ENCODE data around the gene C9orf72.
A peak's percentile ranks its signal among the peaks of the same experiment; 100 is the strongest.

C9orf72 gene

DNA sequence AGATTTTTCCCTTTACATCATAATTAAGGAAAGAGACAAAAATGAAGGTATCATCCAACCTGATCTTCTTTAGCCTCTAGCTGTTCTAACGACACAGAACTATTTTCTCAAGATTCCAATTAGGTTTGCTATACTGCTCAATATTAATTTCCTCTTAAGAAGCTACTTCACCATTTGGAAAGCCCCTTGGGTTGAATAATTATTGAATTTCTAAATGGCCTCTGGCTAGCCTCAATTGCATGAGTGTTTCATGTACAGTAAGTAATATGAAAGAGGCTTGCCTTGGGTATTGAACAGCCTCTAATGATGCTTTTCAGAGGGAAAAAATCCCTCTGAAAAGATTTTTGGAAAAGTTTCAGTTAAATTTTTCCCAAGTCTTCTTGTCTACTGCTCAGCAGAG, 40.0 kb downstream of the C9orf72 start:
- no peaks in the 10 kb centered on the region for H3K36me3 ChIP-seq (ENCODE audit: control insufficient read depth, insufficient read depth, low read length)

DNA sequence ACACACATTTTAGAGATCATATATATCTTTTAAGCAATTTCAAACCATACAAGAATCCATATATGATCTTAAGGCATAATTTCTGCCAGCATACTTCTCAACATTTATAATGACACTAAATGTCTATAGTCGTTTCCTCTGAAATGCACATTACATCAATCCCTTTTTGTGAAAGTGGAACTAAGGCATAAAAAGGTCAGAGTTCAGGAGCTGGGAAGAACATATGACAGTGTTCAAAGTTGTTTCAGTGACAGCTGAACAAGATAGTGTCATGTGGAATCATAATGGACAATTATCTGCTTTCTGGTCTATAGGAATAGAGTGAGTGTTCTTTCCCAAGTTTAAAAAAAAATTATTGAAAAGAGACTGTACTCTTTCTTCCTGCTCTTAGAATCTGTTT, 41.2 kb downstream of the C9orf72 start:
- Histone ChIP-seq H3K4me3 (ENCODE audit: insufficient read depth, low read depth, low read length) (no peak overlapping the region), H3K9me3 (ENCODE audit: control insufficient read depth, low read length) (no peaks in the 10 kb centered on the region), H3K36me3 (ENCODE audit: control insufficient read depth, insufficient read depth, low read length) (no peaks in the 10 kb centered on the region), H3K4me1 (ENCODE audit: control insufficient read depth, insufficient read depth, low read length) (peaks cover 4% of the 10 kb centered on the region), H3K27ac (ENCODE audit: insufficient read depth, low read depth, low read length, poor library complexity, severe bottlenecking) (no peak overlapping the region), H3K27me3 (ENCODE audit: control insufficient read depth, insufficient read depth, low read length, poor library complexity, severe bottlenecking) (no peaks in the 10 kb centered on the region)
- WGBS, 2 experiments: 88 to 100% methylated on average over 1 of the region's 1 CpG

More for the DNA sequence above, 40.0 kb downstream of the C9orf72 start:
- Histone ChIP-seq H3K27ac (ENCODE audit: insufficient read depth, low read depth, low read length, poor library complexity, severe bottlenecking) (no peak overlapping the region), H3K4me1 (ENCODE audit: control insufficient read depth, insufficient read depth, low read length) (peaks cover 11% of the 10 kb centered on the region), H3K4me3 (ENCODE audit: insufficient read depth, low read depth, low read length) (no peak overlapping the region), H3K9me3 (ENCODE audit: control insufficient read depth, low read length) (no peaks in the 10 kb centered on the region), H3K27me3 (ENCODE audit: control insufficient read depth, insufficient read depth, low read length, poor library complexity, severe bottlenecking) (no peaks in the 10 kb centered on the region)
- WGBS, 2 experiments: 83 to 94% methylated on average over 1 of the region's 1 CpG

DNA sequence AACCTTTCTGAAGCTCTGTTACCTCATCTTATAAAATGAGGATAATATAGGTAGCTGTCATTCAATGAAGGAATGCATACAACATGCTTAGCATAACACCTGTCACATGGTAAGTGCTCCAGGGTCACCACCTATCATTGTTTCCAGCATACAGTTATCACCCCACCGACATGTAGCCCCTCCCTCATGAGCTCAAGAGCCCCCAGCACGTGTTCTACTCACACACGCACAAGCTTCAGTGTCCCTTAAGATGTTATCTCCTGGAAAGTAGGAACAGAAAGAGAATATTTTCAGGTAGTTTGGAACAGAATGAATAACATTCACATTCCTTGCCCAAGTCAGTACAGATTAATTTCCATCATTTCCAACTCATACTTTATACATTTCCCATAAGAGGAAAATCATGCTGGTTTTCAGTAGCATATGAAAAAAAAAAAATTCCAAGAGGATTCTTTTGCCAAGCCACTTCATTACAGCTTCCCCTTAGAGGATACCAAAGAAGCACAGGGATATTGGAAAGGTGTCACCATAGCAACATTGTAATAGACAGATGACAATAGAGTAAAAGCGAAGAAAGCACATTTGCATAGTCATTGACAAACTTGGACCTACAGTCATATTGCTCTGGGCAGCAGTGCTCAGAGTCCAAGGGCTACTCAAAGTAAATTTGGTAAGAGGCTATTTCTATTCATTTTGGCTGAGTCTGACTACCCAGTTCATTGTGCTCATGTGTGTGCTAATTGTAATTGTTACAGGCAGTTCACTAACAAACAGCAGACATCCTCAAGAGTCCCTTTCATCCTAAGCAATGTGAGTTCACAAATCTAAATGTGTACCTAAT, 42.1 kb downstream of the C9orf72 start:
- Histone ChIP-seq H3K4me3 (ENCODE audit: insufficient read depth, low read depth, low read length) (no peak overlapping the region), H3K27me3 (ENCODE audit: control insufficient read depth, insufficient read depth, low read length, poor library complexity, severe bottlenecking) (no peaks in the 10 kb centered on the region), H3K9me3 (ENCODE audit: control insufficient read depth, low read length) (no peaks in the 10 kb centered on the region), H3K27ac (ENCODE audit: insufficient read depth, low read depth, low read length, poor library complexity, severe bottlenecking) (no peak overlapping the region), H3K36me3 (ENCODE audit: control insufficient read depth, insufficient read depth, low read length) (no peaks in the 10 kb centered on the region), H3K4me1 (ENCODE audit: control insufficient read depth, insufficient read depth, low read length) (peaks cover 2% of the 10 kb centered on the region)
- 70 to 82% methylated on average over 3 to 4 of the region's 4 CpGs for WGBS, 2 experiments

DNA sequence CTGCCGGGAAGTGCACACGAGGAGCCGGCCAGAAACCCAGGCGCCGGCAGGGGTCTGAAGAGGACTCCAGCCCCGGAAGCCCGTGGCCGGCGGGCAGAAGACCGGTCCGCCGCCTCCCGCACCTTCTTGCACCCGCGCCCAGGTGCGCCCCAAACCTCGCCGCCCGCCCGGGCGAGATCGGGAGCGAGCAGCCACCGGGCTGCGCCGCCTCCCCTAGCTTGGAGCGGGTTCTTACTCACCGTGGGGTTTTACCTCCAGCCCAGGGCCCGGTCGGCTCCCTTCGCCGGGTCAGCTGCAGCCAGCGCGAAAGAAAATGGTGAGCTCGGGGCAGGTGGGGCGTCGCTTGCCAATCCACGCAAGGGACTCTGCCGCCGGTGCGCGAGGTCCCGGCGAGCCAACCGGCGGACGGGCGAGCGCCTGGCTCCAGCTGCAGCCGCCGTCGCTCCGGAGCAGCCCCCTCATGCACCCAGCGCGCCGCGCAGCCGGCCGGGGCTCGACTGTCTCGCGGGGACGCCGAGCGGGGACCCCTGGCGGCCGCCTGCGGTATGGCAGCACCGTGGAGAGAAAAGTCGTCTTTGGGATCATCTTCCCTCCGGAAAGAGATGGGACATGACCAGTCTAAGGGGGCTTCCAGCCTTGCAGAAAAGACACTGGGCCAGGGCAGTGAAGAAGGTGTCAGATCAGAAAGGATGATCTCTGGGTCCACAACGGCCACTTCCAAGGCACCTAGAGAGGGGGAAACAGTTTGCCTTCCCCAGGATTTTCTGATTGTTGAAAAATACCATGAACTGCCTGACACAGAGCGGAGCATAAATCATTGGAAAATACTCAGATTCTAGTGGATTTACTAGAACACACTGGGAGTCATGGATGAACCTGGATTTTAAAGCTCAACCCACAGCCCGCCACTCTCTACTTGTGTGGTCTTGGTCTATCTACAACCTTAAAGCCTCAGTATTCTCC, 43.7 kb downstream of the C9orf72 start, which contains the start of gene MOB3B:
MOB3B (minus strand) TSS at position 499 of the 963 bp plus-strand sequence. CDS start 74,264 bp downstream, outside the sequence.
- Histone ChIP-seq H3K4me3 (ENCODE audit: insufficient read depth, low read depth, low read length) (peak within 1 kb of the TSS; percentile 65), H3K27ac (ENCODE audit: insufficient read depth, low read depth, low read length, poor library complexity, severe bottlenecking) (peak within 1 kb of the TSS; percentile 87), H3K36me3 (ENCODE audit: control insufficient read depth, insufficient read depth, low read length) (no peaks in the 10 kb centered on the region), H3K27me3 (ENCODE audit: control insufficient read depth, insufficient read depth, low read length, poor library complexity, severe bottlenecking) (no peaks in the 10 kb centered on the region), H3K4me1 (ENCODE audit: control insufficient read depth, insufficient read depth, low read length) (no peaks in the 10 kb centered on the region), H3K9me3 (ENCODE audit: control insufficient read depth, low read length) (no peaks in the 10 kb centered on the region)
- 3% methylated on average over 74 of the region's 74 CpGs for WGBS, 2 experiments

DNA sequence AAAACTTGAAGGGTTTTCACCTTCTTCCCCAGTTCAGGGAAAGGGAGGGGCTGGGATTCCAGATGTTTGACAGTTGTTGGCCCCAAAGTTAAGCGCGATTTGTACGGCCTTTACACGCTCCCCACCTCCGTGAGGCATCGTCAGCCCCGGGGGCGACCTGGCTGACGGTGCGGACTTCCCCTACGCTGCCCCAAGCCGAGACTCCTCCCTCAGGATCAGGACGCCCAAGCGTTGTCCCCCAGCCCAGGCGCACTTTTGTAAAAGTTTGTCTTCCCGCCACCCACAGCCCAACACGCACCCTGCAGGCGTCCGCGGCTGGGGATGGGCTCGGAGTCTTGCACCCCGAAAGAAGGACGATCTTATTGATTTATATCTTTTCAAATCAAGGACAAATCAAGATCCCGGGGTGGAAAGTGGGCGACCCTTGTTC, 44.4 kb downstream of the C9orf72 start:
- H3K4me3 ChIP-seq (ENCODE audit: insufficient read depth, low read depth, low read length): peak overlapping the region; percentile 65
- WGBS, 2 experiments: 0% methylated on average over 25 of the region's 25 CpGs
- H3K36me3 ChIP-seq (ENCODE audit: control insufficient read depth, insufficient read depth, low read length): no peaks in the 10 kb centered on the region
- no peaks in the 10 kb centered on the region for H3K4me1 ChIP-seq (ENCODE audit: control insufficient read depth, insufficient read depth, low read length)
- no peaks in the 10 kb centered on the region for H3K9me3 ChIP-seq (ENCODE audit: control insufficient read depth, low read length)
- H3K27ac ChIP-seq (ENCODE audit: insufficient read depth, low read depth, low read length, poor library complexity, severe bottlenecking): peak overlapping the region; percentile 87
- H3K27me3 ChIP-seq (ENCODE audit: control insufficient read depth, insufficient read depth, low read length, poor library complexity, severe bottlenecking): no peaks in the 10 kb centered on the region

DNA sequence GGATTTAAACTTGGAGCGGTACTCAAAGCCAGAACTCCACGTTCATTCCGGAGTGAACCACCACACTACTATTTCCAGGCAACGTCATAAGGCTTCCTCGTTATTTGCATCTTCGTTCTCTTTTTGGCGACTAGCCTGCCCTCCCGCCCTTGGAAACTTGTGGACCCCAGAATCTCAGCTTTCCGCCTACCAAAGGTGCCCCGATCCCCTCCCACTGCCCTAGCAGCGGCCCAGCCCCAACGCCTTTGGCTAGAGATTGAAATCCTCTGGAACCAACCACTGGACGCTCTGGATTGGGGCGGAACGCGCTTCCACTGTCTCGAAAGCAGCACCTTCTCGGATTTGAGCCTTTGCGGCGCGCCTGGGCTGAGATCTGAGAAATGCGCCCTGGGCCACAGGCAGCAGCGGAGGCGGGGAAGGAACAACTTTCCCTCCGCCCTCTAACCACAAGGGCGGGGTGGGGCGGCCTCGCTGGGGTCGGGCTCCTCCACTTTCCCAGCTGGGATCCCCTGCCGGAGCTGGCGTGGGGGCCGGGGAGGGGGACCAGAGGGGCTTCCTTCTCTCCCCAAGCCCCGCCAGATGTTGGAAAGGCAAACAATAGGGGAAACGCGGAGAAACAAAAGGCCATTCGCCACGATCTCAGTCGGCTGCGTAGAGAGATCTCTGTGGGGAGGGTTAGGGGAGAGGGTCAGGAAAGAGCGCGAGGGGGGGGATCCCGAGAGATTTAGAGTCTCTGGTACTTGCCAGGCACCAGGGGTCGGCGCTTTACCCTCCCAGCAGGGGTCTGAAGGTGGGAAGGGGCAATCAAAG, 45.0 kb downstream of the C9orf72 start:
- H3K4me3 ChIP-seq (ENCODE audit: insufficient read depth, low read depth, low read length): peak overlapping the region; percentile 65
- 0 to 1% methylated on average over 44 of the region's 44 CpGs for WGBS, 2 experiments
- H3K36me3 ChIP-seq (ENCODE audit: control insufficient read depth, insufficient read depth, low read length): no peaks in the 10 kb centered on the region
- no peaks in the 10 kb centered on the region for H3K9me3 ChIP-seq (ENCODE audit: control insufficient read depth, low read length)
- H3K4me1 ChIP-seq (ENCODE audit: control insufficient read depth, insufficient read depth, low read length): no peaks in the 10 kb centered on the region
- H3K27me3 ChIP-seq (ENCODE audit: control insufficient read depth, insufficient read depth, low read length, poor library complexity, severe bottlenecking): no peaks in the 10 kb centered on the region
- peak overlapping the region; percentile 87 for H3K27ac ChIP-seq (ENCODE audit: insufficient read depth, low read depth, low read length, poor library complexity, severe bottlenecking)

DNA sequence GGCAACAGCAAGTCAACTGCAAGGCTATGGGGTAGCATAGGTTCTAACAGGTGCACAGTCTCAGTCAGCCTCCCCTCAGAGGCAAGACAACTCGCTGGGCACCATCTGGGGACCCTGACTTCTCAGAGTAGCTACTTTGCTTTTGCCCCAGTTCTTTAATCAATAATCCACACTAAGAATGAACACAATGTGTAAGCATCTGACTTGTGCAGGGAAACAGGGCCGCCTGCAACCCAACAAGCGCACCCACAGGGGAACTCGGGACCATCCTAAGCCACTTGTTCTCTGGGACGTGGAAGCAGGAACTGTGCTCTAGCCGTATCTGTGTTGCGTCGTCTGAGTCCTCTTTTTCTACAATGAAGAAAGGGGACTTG, 45.6 kb downstream of the C9orf72 start:
- Histone ChIP-seq H3K4me3 (ENCODE audit: insufficient read depth, low read depth, low read length) (peak overlapping the region; percentile 65), H3K27ac (ENCODE audit: insufficient read depth, low read depth, low read length, poor library complexity, severe bottlenecking) (peak overlapping the region; percentile 87), H3K9me3 (ENCODE audit: control insufficient read depth, low read length) (no peaks in the 10 kb centered on the region), H3K27me3 (ENCODE audit: control insufficient read depth, insufficient read depth, low read length, poor library complexity, severe bottlenecking) (no peaks in the 10 kb centered on the region), H3K4me1 (ENCODE audit: control insufficient read depth, insufficient read depth, low read length) (no peaks in the 10 kb centered on the region), H3K36me3 (ENCODE audit: control insufficient read depth, insufficient read depth, low read length) (no peaks in the 10 kb centered on the region)
- 25 to 26% methylated on average over 8 of the region's 8 CpGs for WGBS, 2 experiments

DNA sequence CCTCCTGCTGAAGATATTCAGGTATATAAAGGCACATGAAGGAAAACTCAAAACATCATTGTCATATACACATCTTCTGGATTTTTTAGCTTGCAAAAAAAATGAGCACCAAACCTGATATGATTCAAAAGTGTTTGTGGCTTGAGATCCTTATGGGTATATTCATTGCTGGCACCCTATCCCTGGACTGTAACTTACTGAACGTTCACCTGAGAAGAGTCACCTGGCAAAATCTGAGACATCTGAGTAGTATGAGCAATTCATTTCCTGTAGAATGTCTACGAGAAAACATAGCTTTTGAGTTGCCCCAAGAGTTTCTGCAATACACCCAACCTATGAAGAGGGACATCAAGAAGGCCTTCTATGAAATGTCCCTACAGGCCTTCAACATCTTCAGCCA, 49.0 kb downstream of the C9orf72 start, which contains the start of gene IFNK:
IFNK (plus strand) TSS at position 55 of the 400 bp plus-strand sequence; CDS start at position 102, 47 bp downstream.
- Histone ChIP-seq H3K4me1 (ENCODE audit: control insufficient read depth, insufficient read depth, low read length) (no peaks in the 10 kb centered on the region), H3K4me3 (ENCODE audit: insufficient read depth, low read depth, low read length) (no peak within 1 kb of the TSS), H3K27ac (ENCODE audit: insufficient read depth, low read depth, low read length, poor library complexity, severe bottlenecking) (no peak within 1 kb of the TSS), H3K9me3 (ENCODE audit: control insufficient read depth, low read length) (no peaks in the 10 kb centered on the region), H3K36me3 (ENCODE audit: control insufficient read depth, insufficient read depth, low read length) (no peaks in the 10 kb centered on the region), H3K27me3 (ENCODE audit: control insufficient read depth, insufficient read depth, low read length, poor library complexity, severe bottlenecking) (no peaks in the 10 kb centered on the region)
- 91 to 97% methylated on average over 2 of the region's 2 CpGs for WGBS, 2 experiments

DNA sequence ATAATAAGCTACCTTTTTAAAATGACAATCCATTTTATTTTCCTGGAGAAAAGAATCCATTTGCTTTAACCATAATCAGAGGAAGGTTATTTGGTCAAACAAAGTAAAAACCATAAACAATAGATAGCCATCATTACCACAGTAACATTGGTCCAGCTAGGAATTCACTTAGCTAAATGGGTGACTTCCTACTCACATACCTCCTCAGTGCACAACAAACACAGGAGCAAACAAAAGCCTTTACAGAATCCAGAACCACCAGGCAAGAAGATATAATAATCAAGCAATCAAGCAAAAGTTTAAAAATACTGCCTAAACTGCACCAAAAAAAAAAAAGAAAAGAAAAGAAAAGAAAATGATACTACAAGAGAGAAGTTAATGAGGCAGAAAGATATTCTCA, 50.1 kb downstream of the C9orf72 start:
- no peaks in the 10 kb centered on the region for H3K36me3 ChIP-seq (ENCODE audit: control insufficient read depth, insufficient read depth, low read length)
- H3K27me3 ChIP-seq (ENCODE audit: control insufficient read depth, insufficient read depth, low read length, poor library complexity, severe bottlenecking): no peaks in the 10 kb centered on the region
- no peaks in the 10 kb centered on the region for H3K9me3 ChIP-seq (ENCODE audit: control insufficient read depth, low read length)
- no peaks in the 10 kb centered on the region for H3K4me1 ChIP-seq (ENCODE audit: control insufficient read depth, insufficient read depth, low read length)
- H3K27ac ChIP-seq (ENCODE audit: insufficient read depth, low read depth, low read length, poor library complexity, severe bottlenecking): no peak overlapping the region
- H3K4me3 ChIP-seq (ENCODE audit: insufficient read depth, low read depth, low read length): no peak overlapping the region

Data from ectodermal cell (in vitro differentiated cells).